Body of pancreas (tissue), 4 donors: ENCODE measurements around the gene USP10. TPM values are rescaled to one million over a fixed set of nuclear protein-coding genes. Genes with fewer than 3 reads are reported as not detected.

Source experiments
- ATAC-seq: fragments of 150-250 bp; one replicate; pipeline ENCODE4 v1.9.1; 2016
- DNase-seq, 4 donors: peaks; one replicate each; pipeline ENCODE4 v3.0.0-alpha.2; 2019
- H3K27ac ChIP-seq, 4 donors: fragments of 200-600 bp; sonication (generic); 1 replicate in 3 of 4; 2 replicates in 1 of 4; pipeline versions ENCODE4 v1.5.1 to v1.6.1; 2016 to 2019; ENCODE audit warnings: mild to moderate bottlenecking in 1 of 4, mixed read lengths in 1 of 4, moderate library complexity in 1 of 4
- H3K27me3 ChIP-seq, 2 donors: fragments of 200-600 bp; sonication (generic); one replicate each; pipeline ENCODE4 v1.6.0; 2016; ENCODE audit warnings: mild to moderate bottlenecking in 1 of 2
- H3K36me3 ChIP-seq, 2 donors: fragments of 200-600 bp; sonication (generic); replicated peaks in 1 of 2; 2 replicates each; pipeline ENCODE4 v1.5.1; 2016; ENCODE audit warnings: low read depth in 2 of 2; ENCODE audit not compliant: insufficient read depth in 1 of 2
- H3K4me1 ChIP-seq: fragments of 200-600 bp; sonication (generic); one replicate; pipeline ENCODE4 v1.6.0; 2016
- H3K4me3 ChIP-seq, 2 donors: fragments of 200-600 bp; sonication (generic); 1 replicate in 1 of 2; 2 replicates in 1 of 2; pipeline ENCODE4 v1.5.1; 2016 to 2019
- H3K9me3 ChIP-seq, 3 donors: fragments of 200-600 bp; sonication (generic); 1 replicate in 2 of 3; 2 replicates in 1 of 3; pipeline ENCODE4 v1.5.1; 2016
- POLR2A ChIP-seq, 3 donors: fragments of 450-650 bp; IDR thresholded peaks; one replicate each; pipeline ENCODE4 v1.6.1; 2016; ENCODE audit warnings: antibody characterized with exemption in 3 of 3, mild to moderate bottlenecking in 2 of 3
- WGBS, 2 donors: methylation state at CpG; one replicate each; pipeline ENCODE4 v1.1.5; 2017; 5-methylcytosine and 5-hydroxymethylcytosine counted together
- intact Hi-C: fragments of 100-400 bp; cut with DNase I; formaldehyde crosslinking; loops from one replicate; pipeline ENCODE4 v1.15.1; 2023
- total RNA-seq, 2 donors: library from RNA; depleted of rRNA; stranded (reverse); fragments of >200 nt; gene quantifications; one replicate each; pipeline ENCODE4 v1.1.0, GENCODE V29; 2016
- TF ChIP-seq, protein P1 (sequence below), 7 experiments: fragments of 450-650 bp in 4 of 7; fragments of 200-600 bp in 3 of 7; sonication (generic) in 3 of 7; IDR thresholded peaks; one replicate each; pipeline ENCODE4 v1.5.1; 2016 to 2019; ENCODE audit warnings: antibody characterized with exemption in 7 of 7

Gene USP10
- total RNA-seq, 2 donors from 2014 or later: 24.6 to 32.3 TPM

DNA sequence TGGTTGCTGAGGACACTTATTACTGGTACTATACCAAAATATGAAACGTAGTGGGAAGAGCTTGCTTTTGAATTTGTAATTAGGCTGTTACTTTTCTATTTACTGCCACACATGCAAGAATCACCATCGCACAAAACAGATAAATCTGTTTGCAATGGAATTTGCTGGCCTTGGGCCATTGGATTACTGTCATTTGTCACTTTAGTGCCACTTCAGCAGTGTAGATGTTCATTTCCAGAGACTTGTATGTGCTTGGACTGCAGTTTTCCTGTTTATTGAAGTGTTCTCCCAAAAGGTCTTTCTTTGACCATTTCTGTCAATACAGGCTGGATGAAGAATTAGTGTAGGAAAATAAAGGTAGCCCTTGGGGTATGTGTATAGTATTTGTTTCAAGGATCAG lies 4.5 kb downstream of the USP10 start:
- 39 to 41% methylated on average over 2 of the region's 2 CpGs for WGBS, 2 donors
- ATAC-seq (no peak), DNase-seq (no peak)
- Histone ChIP-seq H3K4me1 (peaks cover 24% of the 10 kb centered on the region), H3K9me3 (no peaks in the 10 kb centered on the region), H3K36me3 (no peaks in the 10 kb centered on the region), H3K27me3 (no peaks in the 10 kb centered on the region), H3K4me3 (no peak overlapping the region), H3K27ac (no peak overlapping the region)
- intact Hi-C loops: no loop called here
- TF ChIP-seq POLR2A (IDR thresholded peaks at IDR 0.05): no peak
- TF ChIP-seq, protein P1, sequence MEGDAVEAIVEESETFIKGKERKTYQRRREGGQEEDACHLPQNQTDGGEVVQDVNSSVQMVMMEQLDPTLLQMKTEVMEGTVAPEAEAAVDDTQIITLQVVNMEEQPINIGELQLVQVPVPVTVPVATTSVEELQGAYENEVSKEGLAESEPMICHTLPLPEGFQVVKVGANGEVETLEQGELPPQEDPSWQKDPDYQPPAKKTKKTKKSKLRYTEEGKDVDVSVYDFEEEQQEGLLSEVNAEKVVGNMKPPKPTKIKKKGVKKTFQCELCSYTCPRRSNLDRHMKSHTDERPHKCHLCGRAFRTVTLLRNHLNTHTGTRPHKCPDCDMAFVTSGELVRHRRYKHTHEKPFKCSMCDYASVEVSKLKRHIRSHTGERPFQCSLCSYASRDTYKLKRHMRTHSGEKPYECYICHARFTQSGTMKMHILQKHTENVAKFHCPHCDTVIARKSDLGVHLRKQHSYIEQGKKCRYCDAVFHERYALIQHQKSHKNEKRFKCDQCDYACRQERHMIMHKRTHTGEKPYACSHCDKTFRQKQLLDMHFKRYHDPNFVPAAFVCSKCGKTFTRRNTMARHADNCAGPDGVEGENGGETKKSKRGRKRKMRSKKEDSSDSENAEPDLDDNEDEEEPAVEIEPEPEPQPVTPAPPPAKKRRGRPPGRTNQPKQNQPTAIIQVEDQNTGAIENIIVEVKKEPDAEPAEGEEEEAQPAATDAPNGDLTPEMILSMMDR (IDR thresholded peaks at IDR 0.05): no peak

DNA sequence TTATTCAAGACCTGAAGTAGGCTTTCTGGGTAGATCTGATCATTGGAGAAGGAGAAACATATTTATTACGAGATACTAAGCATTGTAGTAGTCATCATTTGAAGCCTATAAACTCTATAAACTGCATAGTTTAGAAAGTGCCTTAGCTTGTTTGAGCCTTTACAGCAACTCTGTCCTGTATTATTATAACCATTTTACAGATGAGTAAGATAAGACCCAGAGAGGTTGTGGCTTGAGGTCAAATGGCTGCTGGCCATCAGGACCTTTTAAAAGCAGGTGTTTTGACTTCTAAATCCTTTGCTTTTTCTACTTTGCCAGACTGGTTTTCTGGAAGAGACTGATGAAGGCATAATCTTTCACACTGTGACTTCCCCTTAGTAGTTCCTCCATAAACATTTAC lies 7.1 kb downstream of the USP10 start:
- H3K27ac ChIP-seq: no peak overlapping the region
- TF ChIP-seq, protein P1 (IDR thresholded peaks at IDR 0.05): no peak
- TF ChIP-seq POLR2A (IDR thresholded peaks at IDR 0.05): no peak
- ATAC-seq (no peak), DNase-seq (no peak)
- H3K9me3 ChIP-seq: no peaks in the 10 kb centered on the region
- no peak overlapping the region for H3K4me3 ChIP-seq
- peaks cover 24% of the 10 kb centered on the region for H3K4me1 ChIP-seq
- intact Hi-C loops: no loop called here
- H3K27me3 ChIP-seq: no peaks in the 10 kb centered on the region
- no peaks in the 10 kb centered on the region for H3K36me3 ChIP-seq
- 87 to 92% methylated on average over 1 of the region's 1 CpG for WGBS, 2 donors

GRCh38 chr16:84709609-84710008 lies 9.8 kb downstream of the USP10 start:
- WGBS, 2 donors: 87 to 90% methylated on average over 10 of the region's 10 CpGs
- TF ChIP-seq POLR2A (IDR thresholded peaks at IDR 0.05): no peak
- TF ChIP-seq, protein P1 (IDR thresholded peaks at IDR 0.05): no peak

DNA sequence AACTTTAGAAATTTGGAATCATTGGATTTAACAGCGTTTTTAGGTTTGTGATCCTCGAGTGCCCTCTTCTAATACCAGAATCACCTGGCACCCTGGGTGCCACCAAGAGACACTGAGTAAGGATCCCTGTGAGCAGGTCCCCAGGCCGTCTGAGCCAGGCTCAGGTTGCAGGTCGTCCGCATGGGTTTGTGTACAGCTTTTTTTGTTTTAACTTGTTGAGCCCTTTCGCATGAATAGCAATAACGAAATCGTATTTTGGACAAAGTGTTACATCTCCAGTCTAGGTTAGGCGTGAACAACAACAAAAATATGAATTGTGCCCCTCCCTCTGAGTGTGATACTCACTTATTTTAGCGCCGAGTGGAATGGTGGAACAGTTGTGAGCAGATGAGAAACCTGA lies 10.9 kb downstream of the USP10 start:
- DNase-seq: no peak
- intact Hi-C loops: no loop called here
- no peak overlapping the region for H3K4me3 ChIP-seq
- WGBS, 2 donors: 89 to 92% methylated on average over 11 of the region's 11 CpGs
- TF ChIP-seq, protein P1 (IDR thresholded peaks at IDR 0.05): no peak
- no peak for TF ChIP-seq POLR2A (IDR thresholded peaks at IDR 0.05)
- no peak overlapping the region for H3K27ac ChIP-seq
- H3K9me3 ChIP-seq: no peaks in the 10 kb centered on the region
- H3K36me3 ChIP-seq: no peaks in the 10 kb centered on the region
- H3K27me3 ChIP-seq: no peaks in the 10 kb centered on the region
- H3K4me1 ChIP-seq: peaks cover 28% of the 10 kb centered on the region
- no peak for ATAC-seq

More at GRCh38 chr16:84709609-84710008, 9.8 kb downstream of the USP10 start:
- H3K4me3 ChIP-seq: no peak overlapping the region
- no peaks in the 10 kb centered on the region for H3K36me3 ChIP-seq
- no peak overlapping the region for H3K27ac ChIP-seq
- intact Hi-C loops: no loop called here
- no peak for DNase-seq
- no peaks in the 10 kb centered on the region for H3K27me3 ChIP-seq
- H3K9me3 ChIP-seq: no peaks in the 10 kb centered on the region
- H3K4me1 ChIP-seq: peaks cover 32% of the 10 kb centered on the region
- ATAC-seq: no peak

GRCh38 chr16:84712138-84712671 lies 12.4 kb downstream of the USP10 start:
- Histone ChIP-seq H3K27ac (no peak overlapping the region), H3K4me1 (peaks cover 28% of the 10 kb centered on the region), H3K4me3 (no peak overlapping the region), H3K36me3 (no peaks in the 10 kb centered on the region), H3K27me3 (no peaks in the 10 kb centered on the region), H3K9me3 (no peaks in the 10 kb centered on the region)
- no peak for TF ChIP-seq POLR2A (IDR thresholded peaks at IDR 0.05)
- TF ChIP-seq, protein P1 (IDR thresholded peaks at IDR 0.05): no peak
- intact Hi-C loops: no loop called here
- no peak for ATAC-seq
- DNase-seq: no peak
- WGBS, 2 donors: 81 to 86% methylated on average over 8 of the region's 8 CpGs
